Activated CD4-positive, alpha-beta T cell treated with anti-CD3 and anti-CD28 coated beads for 36 hours (primary cell): ENCODE results near the gene CD83. TPM values are rescaled to one million over a fixed set of nuclear protein-coding genes. Genes with fewer than 3 reads are reported as not detected.
"Not testable (repeated sequence)": the region's sequence is repeated elsewhere in the genome, so short reads cannot be mapped to it uniquely, and the experiment has no call there.

Experiments used
- ATAC-seq: fragments of 200-7000 bp; cut with Tn5 transposase; one replicate; pipeline ENCODE4 v1.10.0; 2021; ENCODE audit warnings: mild to moderate bottlenecking, moderate library complexity
- CTCF ChIA-PET: fragments of 350-600 bp; sonication (Branson Sonifier 250); formaldehyde crosslinking; loops from one replicate; lab custom pipeline; 2021; ENCODE audit warnings: antibody characterized with exemption; lab: Charles Lee
- POLR2A ChIA-PET: fragments of 350-600 bp; sonication (Branson Sonifier 250); formaldehyde crosslinking; loops from one replicate; lab custom pipeline; 2021; ENCODE audit warnings: antibody characterized with exemption, inconsistent platforms; lab: Charles Lee
- DNase-seq: peaks from one replicate; pipeline ENCODE4 v3.0.0-alpha.2; 2020
- H3K27ac Mint-ChIP-seq: one replicate; pipeline ENCODE4 v1.8.0; 2021; ENCODE audit warnings: mixed read lengths
- H3K27me3 Mint-ChIP-seq: one replicate; pipeline ENCODE4 v1.8.0; 2021; ENCODE audit warnings: mixed read lengths
- H3K36me3 Mint-ChIP-seq: one replicate; pipeline ENCODE4 v1.8.0; 2021; ENCODE audit warnings: low read depth, mixed read lengths
- H3K4me1 Mint-ChIP-seq: one replicate; pipeline ENCODE4 v1.8.0; 2021; ENCODE audit warnings: mixed read lengths
- H3K4me3 Mint-ChIP-seq: one replicate; pipeline ENCODE4 v1.8.0; 2021; ENCODE audit warnings: mild to moderate bottlenecking, moderate library complexity, mixed read lengths
- H3K9me3 Mint-ChIP-seq: one replicate; pipeline ENCODE4 v1.8.0; 2021; ENCODE audit warnings: low read depth, mixed read lengths
- intact Hi-C, 2 experiments: fragments of 100-400 bp; cut with DNase I in 1 of 2; cut with micrococcal nuclease in 1 of 2; formaldehyde crosslinking; loops; one replicate each; pipeline versions ENCODE4 v1.14.2 to v1.15.1; 2022 to 2024; cut with DNase I, micrococcal nuclease
- total RNA-seq, 2 experiments: library from RNA; stranded (reverse); gene quantifications; one replicate each; pipeline ENCODE4 v1.2.3, GENCODE V29; 2021

CD83 gene
- total RNA-seq, 2 experiments from 2014 or later = 22.0 to 22.9 TPM

- intact Hi-C loops = no loop called here
- no peak overlapping the region for H3K27ac Mint-ChIP-seq
- ATAC-seq = no peak
These were observed 29.0 kb downstream of the CD83 start for GRCh38 chr6:14146506-14147096.

GRCh38 chr6:14147891-14148290, 30.3 kb downstream of the CD83 start:
- H3K27ac Mint-ChIP-seq = no peak overlapping the region
- intact Hi-C loops = no loop called here
- DNase-seq = no peak
- H3K4me3 Mint-ChIP-seq = no peak overlapping the region
- H3K36me3 Mint-ChIP-seq = no peaks in the 10 kb centered on the region
- H3K9me3 Mint-ChIP-seq = no peaks in the 10 kb centered on the region
- H3K4me1 Mint-ChIP-seq = peaks cover 5% of the 10 kb centered on the region
- CTCF ChIA-PET = interaction anchor here (0.7 to 3.6 kb wide), 8 partner anchors 8 to 983 kb away, joined by 3 to 14 read pairs (median 3); no protein-coding TSS in a partner anchor
- no peak for ATAC-seq
- no peaks in the 10 kb centered on the region for H3K27me3 Mint-ChIP-seq
- POLR2A ChIA-PET = no interaction called here

More at GRCh38 chr6:14146506-14147096, 29.0 kb downstream of the CD83 start:
- H3K4me3 Mint-ChIP-seq = no peak overlapping the region
- H3K27me3 Mint-ChIP-seq = no peaks in the 10 kb centered on the region
- no peaks in the 10 kb centered on the region for H3K9me3 Mint-ChIP-seq
- H3K4me1 Mint-ChIP-seq = peaks cover 5% of the 10 kb centered on the region
- POLR2A ChIA-PET = interaction anchor here (0.5 kb wide), 1 partner anchor 73 kb away, joined by 3 read pairs; no protein-coding TSS in a partner anchor
- CTCF ChIA-PET = interaction anchor here (0.8 to 3.6 kb wide), 4 partner anchors 7 to 984 kb away, joined by 3 to 11 read pairs (median 4); no protein-coding TSS in a partner anchor
- no peaks in the 10 kb centered on the region for H3K36me3 Mint-ChIP-seq
- DNase-seq = no peak

GRCh38 chr6:14148471-14148870, 30.9 kb downstream of the CD83 start:
- ATAC-seq (no peak), DNase-seq (no peak)
- H3K9me3 Mint-ChIP-seq = no peaks in the 10 kb centered on the region
- no peaks in the 10 kb centered on the region for H3K27me3 Mint-ChIP-seq
- H3K4me3 Mint-ChIP-seq = no peak overlapping the region
- intact Hi-C loops = no loop called here
- ChIA-PET POLR2A (no interaction called here), CTCF (interaction anchor here (0.7 to 3.6 kb wide), 4 partner anchors 9 to 976 kb away, joined by 3 to 14 read pairs (median 8); no protein-coding TSS in a partner anchor)
- peaks cover 5% of the 10 kb centered on the region for H3K4me1 Mint-ChIP-seq
- no peak overlapping the region for H3K27ac Mint-ChIP-seq
- H3K36me3 Mint-ChIP-seq = no peaks in the 10 kb centered on the region

- CTCF ChIA-PET = interaction anchor here (0.6 to 3.6 kb wide), 3 partner anchors 10 to 1956 kb away, joined by 3 to 14 read pairs (median 11); no protein-coding TSS in a partner anchor
- POLR2A ChIA-PET = no interaction called here
- Mint-ChIP-seq H3K27me3 (no peaks in the 10 kb centered on the region), H3K4me1 (peaks cover 5% of the 10 kb centered on the region), H3K36me3 (no peaks in the 10 kb centered on the region), H3K9me3 (no peaks in the 10 kb centered on the region), H3K27ac (no peak overlapping the region), H3K4me3 (no peak overlapping the region)
- DNase-seq (no peak), ATAC-seq (no peak)
- intact Hi-C loops = no loop called here
These were observed 31.6 kb downstream of the CD83 start for GRCh38 chr6:14149053-14149738.

GRCh38 chr6:14149739-14150130, 32.2 kb downstream of the CD83 start:
- Mint-ChIP-seq H3K27ac (no peak overlapping the region), H3K36me3 (no peaks in the 10 kb centered on the region), H3K4me1 (peaks cover 2% of the 10 kb centered on the region), H3K27me3 (no peaks in the 10 kb centered on the region), H3K4me3 (no peak overlapping the region), H3K9me3 (no peaks in the 10 kb centered on the region)
- ChIA-PET CTCF (interaction anchor here (2.2 to 3.6 kb wide), 2 partner anchors 10 to 103 kb away, joined by 11 to 14 read pairs; no protein-coding TSS in a partner anchor), POLR2A (no interaction called here)
- intact Hi-C loops = no loop called here
- DNase-seq = no peak
- ATAC-seq = no peak

- intact Hi-C loops, H3K9me3 Mint-ChIP-seq, H3K27me3 Mint-ChIP-seq, POLR2A ChIA-PET, CTCF ChIA-PET, H3K4me3 Mint-ChIP-seq, H3K27ac Mint-ChIP-seq, H3K36me3 Mint-ChIP-seq, DNase-seq, H3K4me1 Mint-ChIP-seq, ATAC-seq: not testable (repeated sequence)
These were observed 33.7 kb downstream of the CD83 start for GRCh38 chr6:14151300-14151699.

GRCh38 chr6:14151773-14152172, 34.2 kb downstream of the CD83 start:
- Mint-ChIP-seq H3K27me3 (no peaks in the 10 kb centered on the region), H3K9me3 (no peaks in the 10 kb centered on the region), H3K4me1 (no peaks in the 10 kb centered on the region), H3K4me3 (no peak overlapping the region), H3K36me3 (no peaks in the 10 kb centered on the region), H3K27ac (no peak overlapping the region)
- DNase-seq (no peak), ATAC-seq (no peak)
- CTCF ChIA-PET = interaction anchor here (0.7 kb wide), 1 partner anchor 341 kb away, joined by 3 read pairs; no protein-coding TSS in a partner anchor
- intact Hi-C loops = no loop called here
- POLR2A ChIA-PET = no interaction called here

- POLR2A ChIA-PET = no interaction called here
- Mint-ChIP-seq H3K27me3 (no peaks in the 10 kb centered on the region), H3K9me3 (no peaks in the 10 kb centered on the region), H3K27ac (no peak overlapping the region), H3K4me1 (no peaks in the 10 kb centered on the region), H3K36me3 (no peaks in the 10 kb centered on the region), H3K4me3 (no peak overlapping the region)
- CTCF ChIA-PET = interaction anchor here (0.8 to 1.3 kb wide), 3 partner anchors 10 to 1273 kb away, joined by 3 to 5 read pairs (median 4); no protein-coding TSS in a partner anchor
- intact Hi-C loops = no loop called here
- DNase-seq (no peak), ATAC-seq (no peak)
These were observed 35.7 kb downstream of the CD83 start for GRCh38 chr6:14153228-14153627.

GRCh38 chr6:14159090-14159489, 41.5 kb downstream of the CD83 start:
- H3K27ac Mint-ChIP-seq = no peak overlapping the region
- no peak overlapping the region for H3K4me3 Mint-ChIP-seq
- H3K4me1 Mint-ChIP-seq = no peaks in the 10 kb centered on the region
- H3K36me3 Mint-ChIP-seq = no peaks in the 10 kb centered on the region
- CTCF ChIA-PET = no interaction called here
- DNase-seq = no peak
- H3K27me3 Mint-ChIP-seq = no peaks in the 10 kb centered on the region
- ATAC-seq = no peak
- intact Hi-C loops = no loop called here
- POLR2A ChIA-PET = no interaction called here
- peaks cover 2% of the 10 kb centered on the region for H3K9me3 Mint-ChIP-seq

GRCh38 chr6:14162826-14163225, 45.3 kb downstream of the CD83 start:
- POLR2A ChIA-PET = no interaction called here

GRCh38 chr6:14165091-14165490, 47.5 kb downstream of the CD83 start:
- intact Hi-C loops = no loop called here
- Mint-ChIP-seq H3K9me3 (peaks cover 17% of the 10 kb centered on the region), H3K36me3 (no peaks in the 10 kb centered on the region), H3K27ac (no peak overlapping the region), H3K4me1 (peaks cover 5% of the 10 kb centered on the region), H3K27me3 (peaks cover 2% of the 10 kb centered on the region), H3K4me3 (no peak overlapping the region)
- POLR2A ChIA-PET = interaction anchor here (0.8 kb wide), 1 partner anchor 30 kb away, joined by 3 read pairs; no protein-coding TSS in a partner anchor
- ATAC-seq = no peak
- CTCF ChIA-PET = interaction anchor here (0.7 kb wide), 1 partner anchor 1312 kb away, joined by 3 read pairs; no protein-coding TSS in a partner anchor
- DNase-seq = no peak

More at GRCh38 chr6:14162826-14163225, 45.3 kb downstream of the CD83 start:
- ATAC-seq (no peak), DNase-seq (no peak)
- peaks cover 2% of the 10 kb centered on the region for H3K9me3 Mint-ChIP-seq
- intact Hi-C loops = no loop called here
- H3K27me3 Mint-ChIP-seq = peaks cover 2% of the 10 kb centered on the region
- H3K4me3 Mint-ChIP-seq = no peak overlapping the region
- no peaks in the 10 kb centered on the region for H3K36me3 Mint-ChIP-seq
- CTCF ChIA-PET = no interaction called here
- peaks cover 5% of the 10 kb centered on the region for H3K4me1 Mint-ChIP-seq
- no peak overlapping the region for H3K27ac Mint-ChIP-seq
